HG02981 (cell line): ENCODE measurements around the gene SELENOT.
A peak's percentile ranks its signal among the peaks of the same experiment; 100 is the strongest.
"Not testable (repeated sequence)": the region's sequence is repeated elsewhere in the genome, so short reads cannot be mapped to it uniquely, and the experiment has no call there.

ENCODE experiments used
- ATAC-seq: cut with Tn5 transposase; IDR thresholded peaks from one replicate; pipeline ENCODE4 v1.9.1; 2021; ENCODE audit warnings: mild to moderate bottlenecking, moderate library complexity; ENCODE audit not compliant: unreplicated experiment

The SELENOT gene

DNA sequence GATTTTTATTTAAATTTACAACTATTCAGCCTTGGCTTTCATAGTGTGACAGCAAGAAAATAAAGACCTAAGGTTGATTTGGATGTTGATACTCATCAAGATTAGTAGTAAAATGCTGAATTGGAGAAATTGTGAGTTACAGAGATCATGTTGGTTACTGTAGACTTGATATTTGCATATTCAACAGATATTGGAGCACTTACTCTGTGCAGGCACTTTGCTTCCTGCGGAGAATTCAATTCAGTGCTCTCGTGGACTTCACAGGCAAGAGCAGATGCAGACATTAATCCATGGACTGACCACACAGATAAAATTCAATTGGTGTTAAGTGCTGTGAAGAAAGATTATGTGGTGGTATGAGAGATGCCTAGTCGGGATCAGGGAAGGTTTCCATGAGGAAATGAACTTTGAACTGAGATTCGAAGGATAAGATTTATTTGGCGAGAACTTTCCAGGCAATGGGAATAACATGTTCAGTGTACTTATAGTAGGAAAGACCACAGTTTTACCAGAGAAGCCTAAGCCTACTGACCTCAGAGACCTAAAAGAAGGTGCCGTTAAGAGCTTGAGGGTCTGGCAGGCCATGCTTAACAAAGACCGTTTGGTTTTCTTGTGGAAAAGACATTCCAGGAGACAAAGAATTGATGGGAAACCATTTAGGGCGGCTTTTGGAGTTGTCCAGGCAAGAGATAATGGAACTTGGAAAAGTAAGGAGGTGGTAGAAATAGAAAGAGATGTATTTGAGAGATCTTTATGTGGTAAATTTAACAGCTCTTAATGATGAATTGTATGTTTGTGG is 4.3 kb downstream of the SELENOT start:
- no peak for ATAC-seq

DNA sequence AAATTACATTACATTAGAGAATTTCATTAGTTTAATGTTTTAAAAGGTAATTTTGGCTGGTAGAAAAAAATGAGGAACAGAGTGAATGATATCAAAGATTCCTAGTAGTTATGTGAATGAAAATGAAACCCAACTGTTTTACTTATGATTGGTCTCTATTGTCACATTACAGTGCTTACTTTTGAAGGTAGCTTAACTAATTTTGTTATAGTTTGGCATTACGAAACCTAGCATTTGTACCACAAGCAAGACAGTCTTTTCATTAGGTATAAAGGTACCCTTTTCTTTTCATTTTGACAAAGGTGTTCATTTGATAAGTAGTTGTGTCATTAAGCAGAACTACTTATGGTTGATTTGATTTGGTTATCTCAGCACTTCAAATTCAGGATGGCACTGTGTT is 6.9 kb downstream of the SELENOT start:
- no peak for ATAC-seq

DNA sequence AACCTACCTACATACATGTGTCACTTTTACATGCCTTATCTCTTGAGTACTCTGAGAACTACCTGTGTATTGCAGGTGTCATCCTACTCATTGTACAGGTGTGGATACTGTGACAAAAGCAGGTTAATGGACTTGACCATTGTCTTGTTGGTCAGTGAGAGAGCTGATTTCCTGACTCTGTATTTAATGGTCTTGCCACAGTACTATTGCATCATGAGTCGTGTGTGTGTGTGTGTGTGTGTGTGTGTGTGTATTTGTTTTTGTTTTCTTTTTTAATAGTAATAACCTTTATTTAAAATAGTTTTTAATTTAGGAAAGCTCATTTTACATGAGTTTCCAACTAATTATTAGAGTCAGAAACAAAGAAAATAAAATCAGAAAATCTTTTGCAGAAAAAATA is 7.7 kb downstream of the SELENOT start:
- no peak for ATAC-seq

GRCh38 chr3:150611666-150612065 is 8.5 kb downstream of the SELENOT start:
- ATAC-seq: no peak

GRCh38 chr3:150612494-150612893 is 9.4 kb downstream of the SELENOT start:
- no peak for ATAC-seq

GRCh38 chr3:150613034-150613433 is 9.9 kb downstream of the SELENOT start:
- ATAC-seq: no peak

GRCh38 chr3:150613709-150614480 is 10.8 kb downstream of the SELENOT start:
- no peak for ATAC-seq

- no peak for ATAC-seq
These were observed 17.0 kb downstream of the SELENOT start for GRCh38 chr3:150620002-150620689.

DNA sequence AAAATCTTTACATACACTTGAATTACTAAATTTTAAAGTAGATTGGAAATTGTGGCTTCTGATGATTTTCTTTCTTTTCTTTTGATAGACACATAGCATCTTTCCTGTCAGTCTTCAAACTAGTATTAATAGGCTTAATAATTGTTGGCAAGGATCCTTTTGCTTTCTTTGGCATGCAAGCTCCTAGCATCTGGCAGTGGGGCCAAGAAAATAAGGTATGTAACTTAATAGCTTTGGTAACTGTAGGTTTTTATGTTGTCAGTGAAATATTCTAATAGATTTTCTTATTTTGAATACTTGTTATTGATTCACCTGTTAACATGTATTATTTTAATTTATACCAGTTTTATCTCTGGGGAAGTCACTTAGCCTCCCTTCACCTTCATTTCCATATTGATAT is 19.8 kb downstream of the SELENOT start:
- not testable (repeated sequence) for ATAC-seq

DNA sequence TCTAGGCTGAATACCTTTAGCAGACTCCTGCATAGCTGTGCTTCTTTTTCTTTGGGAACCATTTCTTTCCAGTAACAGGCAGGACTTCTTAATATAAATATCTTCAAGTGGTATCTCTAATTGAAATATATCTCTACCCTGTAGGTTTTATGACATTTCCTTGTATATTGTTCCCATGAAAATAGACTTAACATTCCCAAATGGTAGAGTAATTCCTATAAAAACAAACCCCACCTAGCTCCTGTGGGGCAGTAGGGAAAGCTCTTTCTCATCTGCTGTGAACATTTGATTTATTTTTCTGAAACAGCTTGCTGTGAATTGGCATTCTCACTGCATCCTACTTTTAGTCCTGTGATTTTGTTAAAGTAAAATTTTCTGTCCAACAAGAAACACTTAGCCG is 20.8 kb downstream of the SELENOT start:
- no peak for ATAC-seq

- no peak for ATAC-seq
These were observed 23.2 kb downstream of the SELENOT start for GRCh38 chr3:150626148-150626930.

GRCh38 chr3:150627557-150627956 is 24.4 kb downstream of the SELENOT start:
- ATAC-seq: no peak

DNA sequence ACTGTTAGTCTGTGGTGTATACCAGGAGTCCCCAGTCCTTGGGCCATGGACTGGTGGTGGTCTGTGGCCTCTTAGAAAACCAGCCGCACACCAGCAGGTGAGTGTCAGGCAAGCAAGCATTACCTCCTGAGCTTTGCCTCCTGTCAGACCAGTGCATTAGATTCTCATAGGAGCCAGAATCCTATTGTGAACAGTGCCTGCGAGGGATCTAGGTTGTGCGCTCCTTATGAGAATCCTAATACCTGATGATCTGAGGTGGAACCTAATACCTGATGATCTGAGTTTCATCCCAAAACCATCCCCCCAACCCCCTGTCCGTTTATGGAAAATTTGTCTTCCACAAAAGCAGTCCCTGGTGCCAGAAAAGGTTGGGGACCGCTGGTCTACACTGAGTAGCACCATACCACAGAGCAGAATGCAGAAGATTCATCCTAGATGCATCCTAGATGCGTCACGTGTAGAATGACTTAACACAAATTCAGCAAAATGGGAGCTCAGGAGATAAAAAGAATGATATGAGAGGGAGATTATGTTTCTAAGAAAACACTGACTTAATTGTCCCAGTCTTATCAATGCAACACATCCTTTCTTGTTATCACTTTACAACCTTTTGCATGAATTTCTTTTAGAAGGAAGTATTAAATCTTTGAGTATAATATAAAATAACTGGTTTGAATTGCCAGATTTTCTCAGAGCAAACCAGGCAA is 28.5 kb downstream of the SELENOT start:
- no peak for ATAC-seq

- no peak for ATAC-seq
These were observed 32.0 kb downstream of the SELENOT start for GRCh38 chr3:150635076-150635475.

GRCh38 chr3:150635526-150635925 is 32.4 kb downstream of the SELENOT start:
- ATAC-seq: peak; percentile 67

DNA sequence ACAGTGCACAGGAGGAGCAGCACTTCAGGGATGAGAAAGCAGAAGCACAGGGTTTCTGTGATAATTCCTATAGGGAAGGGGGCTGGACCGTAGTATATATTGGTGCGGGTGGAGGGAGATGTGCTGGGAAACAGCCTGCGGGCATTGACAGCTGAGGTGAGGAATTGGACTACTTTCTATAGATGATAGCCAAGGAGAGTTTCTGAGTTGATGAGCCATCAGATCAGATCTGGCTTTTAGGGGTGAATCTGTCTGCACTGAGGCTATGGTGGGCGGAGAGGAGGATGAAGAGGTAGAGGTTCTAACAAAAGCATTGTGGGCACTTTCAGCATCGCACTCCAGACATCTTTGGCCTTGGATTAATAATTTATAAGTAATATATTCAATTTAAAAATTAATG is 33.1 kb downstream of the SELENOT start:
- ATAC-seq: no peak

GRCh38 chr3:150639262-150639661 is 36.1 kb downstream of the SELENOT start:
- no peak for ATAC-seq

DNA sequence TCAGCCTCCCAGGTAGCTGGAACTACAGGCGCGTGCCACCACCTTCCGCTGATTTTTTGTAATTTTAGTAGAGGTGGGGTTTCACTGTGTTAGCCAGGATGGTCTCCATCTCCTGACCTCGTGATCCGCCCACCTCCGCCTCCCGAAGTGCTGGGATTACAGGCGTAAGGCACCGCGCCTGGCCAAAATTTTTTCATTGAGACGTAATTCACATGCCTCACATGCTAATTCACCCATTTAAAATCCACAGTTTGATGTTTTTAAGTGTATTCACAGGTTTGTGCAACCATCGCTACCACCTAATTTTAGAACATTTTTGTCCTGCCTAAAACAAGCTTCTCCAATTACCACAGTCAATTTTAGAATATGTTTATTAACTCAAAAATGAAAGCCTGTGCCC is 37.1 kb downstream of the SELENOT start:
- ATAC-seq: no peak

GRCh38 chr3:150653110-150653561 is 50.0 kb downstream of the SELENOT start:
- ATAC-seq: peak; percentile 77

- ATAC-seq: no peak
These were observed 53.2 kb downstream of the SELENOT start for GRCh38 chr3:150656316-150656715.
